Measurements from ENCODE around the gene GRIN1.

Gene GRIN1

DNA sequence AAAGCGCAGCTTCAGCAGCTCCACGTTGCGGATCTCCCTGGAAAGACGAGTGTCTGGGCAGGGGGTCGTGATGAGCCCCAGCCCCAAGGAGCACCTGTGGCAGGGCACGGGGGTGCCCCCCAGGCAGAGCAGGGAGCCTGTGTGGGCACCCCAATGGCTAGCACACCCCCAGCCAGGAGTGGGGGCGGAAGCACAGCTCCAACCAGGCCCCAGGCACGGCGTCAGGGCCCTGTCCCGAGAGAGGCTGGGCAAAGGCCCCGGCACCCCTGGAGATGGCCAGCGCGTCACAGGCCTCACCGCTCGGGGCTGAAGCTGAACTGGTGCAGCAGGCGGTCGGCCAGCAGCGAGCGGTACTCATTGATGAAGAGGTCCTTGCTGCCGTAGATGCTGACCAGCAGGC lies 41.5 kb downstream of the GRIN1 start:
- no peak for DNase-seq

GRCh38 chr9:137181680-137182079 lies 42.7 kb downstream of the GRIN1 start:
- DNase-seq, result no peak

GRCh38 chr9:137182836-137183235 lies 43.9 kb downstream of the GRIN1 start:
- DNase-seq, result no peak

DNA sequence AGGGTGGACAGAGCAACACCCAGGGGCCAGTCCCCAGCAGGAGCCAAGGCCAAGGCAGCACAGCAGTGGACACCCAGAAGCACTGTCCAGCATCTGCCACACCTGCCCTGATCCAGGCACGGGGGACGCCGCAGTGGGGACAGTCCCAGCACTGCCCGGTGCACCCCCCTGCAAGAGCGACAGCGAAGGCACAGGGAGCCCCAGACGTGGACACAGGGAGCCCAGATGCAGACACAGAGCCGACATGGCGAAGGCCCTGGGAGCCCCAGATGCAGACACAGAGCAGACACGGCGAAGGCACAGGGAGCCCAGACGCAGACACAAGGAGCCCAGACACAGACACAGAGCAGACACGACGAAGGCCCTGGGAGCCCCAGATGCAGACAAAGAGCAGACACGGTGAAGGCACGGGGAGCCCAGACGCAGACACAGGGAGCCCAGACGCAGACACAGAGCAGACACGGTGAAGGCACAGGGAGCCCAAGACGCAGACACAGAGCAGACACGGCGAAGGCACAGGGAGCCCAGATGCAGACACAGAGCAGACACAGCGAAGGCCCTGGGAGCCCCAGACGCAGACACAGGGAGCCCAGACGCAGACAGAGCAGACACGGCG lies 45.1 kb downstream of the GRIN1 start:
- DNase-seq, result no peak

DNA sequence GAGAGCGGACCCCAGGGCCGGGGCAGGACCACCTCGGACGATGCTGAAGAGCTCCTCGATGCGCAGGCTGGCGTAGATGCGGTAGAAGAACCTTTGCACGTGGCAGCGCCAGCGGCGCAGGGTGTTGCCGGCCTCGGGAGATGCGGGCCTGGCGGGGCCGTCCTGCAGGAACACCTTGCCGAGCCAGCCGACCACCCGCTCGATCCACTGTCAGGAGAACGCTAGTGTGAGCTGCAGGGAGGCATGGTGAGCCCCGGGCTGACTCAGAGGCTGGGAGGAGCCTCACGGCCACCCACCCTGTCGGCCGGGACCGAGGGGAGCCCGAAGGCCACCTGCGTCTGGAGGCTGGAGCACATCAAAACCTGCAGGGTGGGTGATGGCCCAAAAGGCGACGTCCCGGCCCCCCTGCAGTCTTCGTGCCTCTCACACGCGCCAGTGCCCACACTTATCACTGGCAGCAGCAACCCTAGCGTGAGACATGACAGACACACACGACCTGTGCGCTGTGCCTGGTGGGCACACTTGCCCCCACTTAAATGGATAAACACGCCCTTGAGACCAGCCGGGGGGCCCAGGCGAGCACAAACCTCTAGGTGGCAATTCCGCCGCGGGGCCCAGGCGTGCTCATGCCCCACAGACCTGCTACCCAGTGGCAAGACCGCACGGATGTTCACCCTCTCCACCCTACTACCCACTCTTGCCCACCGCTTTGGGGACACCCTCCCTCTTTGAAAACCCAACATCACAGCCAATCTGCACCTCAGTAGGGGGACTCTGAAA lies 46.1 kb downstream of the GRIN1 start:
- no peak for DNase-seq

DNA sequence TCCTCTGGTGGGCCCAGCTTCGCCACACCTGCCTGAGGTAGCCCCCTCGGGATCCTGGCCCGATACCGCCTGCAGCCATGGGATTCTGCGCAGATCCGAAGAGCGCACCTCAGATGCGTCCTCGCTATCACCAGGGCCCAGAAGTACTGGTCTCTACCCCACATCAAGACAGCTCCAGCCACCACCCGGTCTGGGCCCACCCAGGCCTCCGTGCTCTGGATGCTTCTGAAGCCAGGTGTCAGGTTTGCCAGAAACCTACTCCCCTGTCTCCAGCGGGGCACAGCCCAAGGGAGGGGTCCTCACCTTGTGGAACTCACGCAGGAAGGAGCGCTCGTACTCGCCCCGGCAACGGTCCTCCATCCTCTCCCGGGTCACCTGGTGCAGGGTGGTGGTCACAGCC lies 47.0 kb downstream of the GRIN1 start:
- DNase-seq, result no peak

DNA sequence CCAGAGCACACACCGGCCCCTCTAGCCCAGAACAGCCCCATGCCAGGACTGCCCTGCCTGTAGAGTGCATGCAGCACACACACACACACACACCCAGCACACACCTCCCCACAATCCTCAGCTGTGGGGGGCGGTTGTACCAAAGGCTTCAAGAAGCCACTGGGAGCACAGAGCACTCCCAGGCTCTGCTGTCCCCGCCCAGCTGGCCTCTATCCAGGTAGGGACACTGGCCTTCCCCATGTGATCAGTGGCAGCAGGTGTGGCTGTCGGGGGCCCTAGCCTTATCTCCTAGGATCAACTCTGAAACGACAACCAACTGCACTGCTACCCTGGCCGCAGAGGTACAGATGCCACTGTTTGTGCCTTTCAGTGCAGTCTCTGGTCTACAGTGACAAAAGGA lies 47.4 kb downstream of the GRIN1 start:
- no peak for DNase-seq

DNA sequence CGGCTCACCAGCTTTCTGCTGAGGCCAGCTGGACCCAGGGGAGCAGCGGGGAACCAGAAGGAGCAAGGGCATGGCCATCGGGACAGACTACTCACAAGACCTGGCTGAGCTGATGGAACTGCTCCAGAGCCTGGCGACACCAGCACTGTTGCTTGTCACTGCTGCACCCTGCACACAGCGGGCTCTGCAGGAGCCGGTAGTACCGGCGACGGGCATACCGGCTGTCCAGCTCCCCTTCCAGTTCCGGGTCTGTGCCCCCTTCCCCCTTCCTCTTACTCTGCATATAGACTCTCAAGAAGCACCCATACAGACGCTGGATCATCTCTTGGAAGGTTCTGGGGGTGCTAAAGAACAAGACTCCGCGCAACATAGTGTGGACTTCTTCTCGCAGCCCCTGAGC lies 48.4 kb downstream of the GRIN1 start:
- no peak for DNase-seq

DNA sequence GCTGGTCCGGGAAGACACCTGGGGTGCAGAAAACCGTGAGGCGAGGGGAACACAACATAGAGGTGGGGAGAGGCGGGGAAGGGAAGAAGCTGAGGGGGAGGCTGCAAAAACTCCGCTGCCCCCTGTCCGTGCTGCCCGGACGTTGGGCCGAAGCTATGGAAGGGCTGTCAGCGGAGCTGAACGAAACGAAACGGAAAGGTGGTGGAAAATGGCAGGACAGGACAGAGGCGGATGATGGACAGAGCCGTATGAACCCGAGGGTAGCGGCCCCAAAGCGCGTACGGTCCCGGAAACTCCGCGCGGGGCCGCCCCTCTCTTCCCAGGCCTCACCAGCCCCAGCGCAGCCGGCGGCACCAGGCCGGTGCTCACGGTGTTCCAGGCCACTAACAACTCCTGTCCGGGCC lies 49.1 kb downstream of the GRIN1 start:
- no peak for DNase-seq

DNA sequence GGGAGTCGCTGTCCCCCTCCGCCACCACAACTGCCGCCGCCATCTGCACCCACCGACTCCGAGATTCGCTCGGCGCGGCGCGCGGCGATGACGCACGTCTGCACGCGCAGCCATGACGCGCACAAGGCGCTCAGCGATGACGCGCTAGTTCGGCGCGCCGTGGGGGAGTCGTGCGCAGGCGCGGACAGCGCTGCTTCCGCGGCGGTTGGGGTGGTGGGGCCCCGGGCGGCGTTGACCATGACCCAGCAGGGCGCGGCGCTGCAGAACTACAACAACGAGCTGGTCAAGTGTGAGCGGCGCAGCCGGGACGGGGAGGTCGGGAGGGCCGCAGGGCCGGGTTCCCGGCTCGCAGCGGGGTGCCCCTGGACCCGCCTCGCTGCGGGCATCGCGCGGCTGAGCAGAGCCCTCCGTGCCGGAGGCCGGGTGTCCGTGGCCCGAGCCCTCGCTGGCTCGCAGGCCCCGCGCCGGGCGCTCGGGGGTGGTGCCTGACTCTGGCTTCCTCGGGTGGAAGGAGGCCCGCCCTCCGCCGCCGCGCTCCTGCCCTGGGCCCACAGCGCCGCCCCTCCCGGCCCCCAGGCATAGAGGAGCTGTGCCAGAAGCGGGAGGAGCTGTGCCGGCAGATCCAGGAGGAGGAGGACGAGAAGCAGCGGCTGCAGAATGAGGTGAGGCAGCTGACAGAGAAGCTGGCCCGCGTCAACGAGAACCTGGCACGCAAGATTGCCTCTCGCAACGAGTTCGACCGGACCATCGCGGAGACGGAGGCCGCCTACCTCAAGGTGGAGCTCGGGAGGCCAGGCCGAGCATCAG lies 49.7 kb downstream of the GRIN1 start, which contains the start of the genes ANAPC2 and SSNA1:
TSS of gene ANAPC2 (minus strand) at position 71 of the 807 bp plus-strand sequence. CDS start at position 43, 28 bp downstream.
TSS of gene SSNA1 (plus strand) at position 187 of the 807 bp plus-strand sequence. CDS start at position 238, 51 bp downstream.
- peak; percentile 70 to 91 for DNase-seq

- DNase-seq, result no peak
Measured at GRCh38 chr9:137189297-137190295, 50.6 kb downstream of the GRIN1 start.

- DNase-seq, result no peak
Measured at GRCh38 chr9:137190315-137190856, 51.4 kb downstream of the GRIN1 start.

- DNase-seq, result no peak
Measured at GRCh38 chr9:137191245-137191644, 52.3 kb downstream of the GRIN1 start.

GRCh38 chr9:137191691-137192447 lies 52.9 kb downstream of the GRIN1 start:
- no peak for DNase-seq

- no peak for DNase-seq
Measured at GRCh38 chr9:137192448-137192780, 53.5 kb downstream of the GRIN1 start.

DNA sequence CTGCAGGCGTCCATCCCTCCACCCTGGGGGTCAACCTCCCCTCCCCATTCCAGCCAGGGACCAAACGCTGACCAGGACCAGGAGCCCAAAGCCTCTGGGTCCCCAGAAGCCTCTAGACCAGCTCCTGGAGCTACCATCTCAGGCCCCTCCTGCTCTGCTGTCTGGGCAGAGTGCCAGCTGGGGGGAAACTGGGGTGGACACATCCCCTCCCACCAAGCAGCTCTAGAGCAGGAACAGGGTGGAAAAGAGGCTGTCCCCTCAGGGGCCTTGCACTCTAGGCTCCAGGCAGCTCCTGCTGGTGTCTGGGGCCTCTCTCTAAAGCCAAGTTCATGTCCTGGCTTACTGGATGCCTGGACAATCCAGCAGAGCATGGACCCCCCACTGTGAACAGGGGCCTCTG lies 53.9 kb downstream of the GRIN1 start:
- DNase-seq, result no peak

- DNase-seq, result no peak
Measured at GRCh38 chr9:137193771-137194170, 54.8 kb downstream of the GRIN1 start.

DNA sequence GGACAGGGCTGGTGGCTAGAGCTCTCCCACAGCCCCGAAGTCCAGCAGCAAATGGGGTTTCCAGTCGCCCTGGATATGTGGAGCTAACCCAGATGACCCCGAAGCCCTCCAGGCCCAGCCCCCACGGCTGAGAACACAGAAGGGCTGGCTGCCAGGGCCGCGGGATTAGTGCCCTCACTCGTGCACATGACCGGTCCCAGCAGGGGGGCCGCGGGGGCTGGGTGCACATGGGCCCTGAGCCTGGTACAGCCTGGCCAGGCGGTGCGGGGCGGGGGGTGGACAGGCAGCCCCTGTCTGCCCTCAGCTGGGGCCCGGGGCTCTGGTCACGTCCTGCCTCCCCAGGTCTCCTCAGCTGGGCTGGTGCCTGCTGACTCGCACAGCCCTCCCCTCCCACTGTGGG lies 55.4 kb downstream of the GRIN1 start:
- DNase-seq, result no peak

- no peak for DNase-seq
Measured at GRCh38 chr9:137194909-137195308, 56.0 kb downstream of the GRIN1 start.

GRCh38 chr9:137195525-137196220 lies 56.7 kb downstream of the GRIN1 start:
- no peak for DNase-seq

Measured in bone marrow (tissue), 2 donors.